SHP77 treated with DMSO at 0.1 percent for 48 hours (cell line): Measurements from ENCODE around the gene TRAM2.
"Not testable (repeated sequence)": the region's sequence is repeated elsewhere in the genome, so short reads cannot be mapped to it uniquely, and the experiment has no call there.

Experiments used
- DNase-seq: peaks from one replicate; lab custom pipeline; 2025; lab: John Stamatoyannopoulos, UW

The TRAM2 gene

GRCh38 chr6:52489881-52490280, 87.0 kb downstream of the TRAM2 start:
- no peak for DNase-seq

DNA sequence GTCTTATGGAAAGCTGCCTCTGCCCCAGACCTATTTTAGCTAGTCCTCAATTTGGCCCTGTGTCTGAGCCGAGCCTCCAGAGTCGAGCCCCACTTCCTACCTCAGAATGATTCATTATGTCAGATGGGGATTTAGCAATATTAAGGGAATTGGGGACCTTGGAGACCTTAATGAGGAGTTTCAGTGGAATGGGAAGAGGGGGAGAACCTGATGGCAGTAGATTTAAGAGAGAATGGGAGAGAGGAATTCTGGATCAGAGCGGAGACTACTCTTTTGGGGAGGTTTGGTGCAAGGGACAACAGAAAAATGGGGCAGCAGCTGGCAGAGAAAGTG, 93.2 kb downstream of the TRAM2 start:
- no peak for DNase-seq

GRCh38 chr6:52482903-52483670, 93.8 kb downstream of the TRAM2 start:
- no peak for DNase-seq

GRCh38 chr6:52475307-52475706, 101.6 kb downstream of the TRAM2 start:
- no peak for DNase-seq

- DNase-seq, result no peak
These were observed 102.7 kb downstream of the TRAM2 start for GRCh38 chr6:52474173-52474572.

GRCh38 chr6:52461194-52461593, 115.7 kb downstream of the TRAM2 start:
- not testable (repeated sequence) for DNase-seq

- DNase-seq, result no peak
These were observed 119.8 kb downstream of the TRAM2 start for GRCh38 chr6:52457096-52457495.

- no peak for DNase-seq
These were observed 122.3 kb downstream of the TRAM2 start for GRCh38 chr6:52454556-52454955.
